IPS-18a (cell line): Measurements from ENCODE around the gene IL36G.

Experiments
- H3K27ac ChIP-seq: one replicate; pipeline ENCODE4 v1.5.1; 2013; ENCODE audit warnings: low read length
- H3K27me3 ChIP-seq: one replicate; pipeline ENCODE4 v1.6.1; 2013; ENCODE audit warnings: mild to moderate bottlenecking, low read length; ENCODE audit not compliant: control insufficient read depth, insufficient read depth
- H3K36me3 ChIP-seq: one replicate; pipeline ENCODE4 v1.6.1; 2013; ENCODE audit warnings: low read depth, low read length; ENCODE audit not compliant: control insufficient read depth
- H3K4me1 ChIP-seq: one replicate; pipeline ENCODE4 v1.6.1; 2013; ENCODE audit warnings: low read depth, low read length; ENCODE audit not compliant: control insufficient read depth
- H3K4me3 ChIP-seq: one replicate; pipeline ENCODE4 v1.5.1; 2013; ENCODE audit warnings: low read length
- H3K9ac ChIP-seq: one replicate; pipeline ENCODE4 v1.6.1; 2013; ENCODE audit warnings: mild to moderate bottlenecking, low read length, moderate library complexity
- H3K9me3 ChIP-seq: one replicate; pipeline ENCODE4 v1.6.1; 2013; ENCODE audit warnings: low read depth, low read length; ENCODE audit not compliant: control insufficient read depth

Gene IL36G

GRCh38 chr2:112980537-112980936, 2.7 kb downstream of the IL36G start:
- Histone ChIP-seq H3K4me1 (no peaks in the 10 kb centered on the region), H3K27me3 (no peaks in the 10 kb centered on the region), H3K27ac (no peak overlapping the region), H3K36me3 (no peaks in the 10 kb centered on the region), H3K4me3 (no peak overlapping the region), H3K9me3 (no peaks in the 10 kb centered on the region), H3K9ac (no peak overlapping the region)

DNA sequence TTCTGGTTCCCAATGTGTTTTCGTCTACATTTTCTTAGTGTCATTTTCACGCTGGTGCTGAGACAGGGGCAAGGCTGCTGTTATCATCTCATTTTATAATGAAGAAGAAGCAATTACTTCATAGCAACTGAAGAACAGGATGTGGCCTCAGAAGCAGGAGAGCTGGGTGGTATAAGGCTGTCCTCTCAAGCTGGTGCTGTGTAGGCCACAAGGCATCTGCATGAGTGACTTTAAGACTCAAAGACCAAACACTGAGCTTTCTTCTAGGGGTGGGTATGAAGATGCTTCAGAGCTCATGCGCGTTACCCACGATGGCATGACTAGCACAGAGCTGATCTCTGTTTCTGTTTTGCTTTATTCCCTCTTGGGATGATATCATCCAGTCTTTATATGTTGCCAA, 7.3 kb downstream of the IL36G start:
- Histone ChIP-seq H3K4me3 (no peak overlapping the region), H3K9me3 (peaks cover 5% of the 10 kb centered on the region), H3K4me1 (no peaks in the 10 kb centered on the region), H3K27ac (no peak overlapping the region), H3K36me3 (no peaks in the 10 kb centered on the region), H3K9ac (no peak overlapping the region), H3K27me3 (no peaks in the 10 kb centered on the region)

DNA sequence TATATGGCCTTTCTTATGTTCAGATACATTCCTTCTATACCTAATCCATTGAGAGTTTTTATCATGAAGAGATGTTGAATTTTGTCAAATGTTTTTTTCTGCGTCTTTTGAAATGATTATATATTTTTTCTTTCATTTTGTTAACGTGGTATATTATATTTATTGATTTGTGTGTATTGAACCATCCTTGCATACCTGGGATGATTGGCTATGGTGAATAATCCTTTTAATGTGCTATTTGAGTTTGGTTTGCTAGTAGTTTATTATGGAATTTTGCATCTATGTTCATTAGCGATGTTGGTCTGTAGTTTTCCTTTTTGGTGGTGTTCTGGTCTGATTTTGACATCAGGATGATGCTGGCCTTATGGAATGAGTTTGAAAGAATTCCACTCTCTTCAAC, 11.8 kb downstream of the IL36G start:
- Histone ChIP-seq H3K4me3 (no peak overlapping the region), H3K9me3 (peaks cover 7% of the 10 kb centered on the region), H3K36me3 (no peaks in the 10 kb centered on the region), H3K4me1 (no peaks in the 10 kb centered on the region), H3K27me3 (no peaks in the 10 kb centered on the region), H3K9ac (no peak overlapping the region), H3K27ac (no peak overlapping the region)

GRCh38 chr2:112993831-112994230, 16.0 kb downstream of the IL36G start:
- Histone ChIP-seq H3K27ac (no peak overlapping the region), H3K4me1 (no peaks in the 10 kb centered on the region), H3K9me3 (peaks cover 3% of the 10 kb centered on the region), H3K9ac (no peak overlapping the region), H3K36me3 (no peaks in the 10 kb centered on the region), H3K27me3 (no peaks in the 10 kb centered on the region), H3K4me3 (no peak overlapping the region)

DNA sequence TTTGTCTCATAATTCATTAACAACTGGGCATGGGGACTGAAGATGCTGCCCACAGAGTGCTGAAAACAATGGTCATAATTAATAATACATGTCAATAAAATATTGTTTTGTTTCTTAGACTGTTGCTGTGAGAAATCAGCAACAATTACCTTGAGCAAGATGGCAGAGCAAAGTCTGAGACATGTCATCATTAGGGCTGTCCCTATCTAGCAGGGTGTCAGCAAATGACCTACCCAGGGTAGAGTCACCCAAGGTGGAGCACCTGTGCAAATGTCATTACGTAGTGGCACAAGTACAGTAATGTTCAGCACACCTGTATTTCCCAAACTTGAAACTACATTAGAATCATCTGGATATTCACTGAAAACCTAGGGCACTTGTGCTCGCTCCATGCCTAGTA, 16.8 kb downstream of the IL36G start:
- H3K27me3 ChIP-seq = no peaks in the 10 kb centered on the region
- no peak overlapping the region for H3K9ac ChIP-seq
- no peaks in the 10 kb centered on the region for H3K36me3 ChIP-seq
- peaks cover 7% of the 10 kb centered on the region for H3K9me3 ChIP-seq
- H3K4me1 ChIP-seq = no peaks in the 10 kb centered on the region
- H3K4me3 ChIP-seq = no peak overlapping the region
- H3K27ac ChIP-seq = no peak overlapping the region

DNA sequence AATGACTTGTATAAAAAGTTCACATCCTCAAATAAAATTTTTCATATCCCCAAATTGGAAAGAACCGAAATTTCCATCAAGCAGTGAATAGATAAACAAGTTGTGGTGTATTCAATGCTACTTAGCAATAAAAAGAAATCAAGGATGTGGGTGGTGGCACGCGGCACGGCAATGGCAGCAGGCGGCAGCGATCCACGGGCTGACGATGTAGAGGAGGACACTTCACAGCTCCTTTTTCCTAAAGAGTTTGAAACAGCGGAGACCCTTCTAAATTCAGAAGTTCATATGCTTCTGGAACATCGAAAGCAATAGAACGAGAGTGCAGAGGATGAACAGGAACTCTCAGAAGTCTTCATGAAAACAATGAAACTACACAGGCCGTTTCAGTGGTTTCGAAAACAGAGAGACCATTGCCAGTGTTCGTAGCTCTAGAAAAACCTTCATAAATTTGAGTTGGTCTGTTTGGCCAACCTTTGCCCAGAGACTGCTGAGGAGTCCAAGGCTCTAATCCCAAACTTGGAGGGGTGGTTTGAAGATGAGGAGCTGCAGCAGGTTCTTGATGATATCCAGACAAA, 17.6 kb downstream of the IL36G start:
- Histone ChIP-seq H3K4me3 (no peak overlapping the region), H3K9ac (no peak overlapping the region), H3K27ac (no peak overlapping the region), H3K27me3 (no peaks in the 10 kb centered on the region), H3K9me3 (peaks cover 12% of the 10 kb centered on the region), H3K4me1 (no peaks in the 10 kb centered on the region), H3K36me3 (no peaks in the 10 kb centered on the region)

DNA sequence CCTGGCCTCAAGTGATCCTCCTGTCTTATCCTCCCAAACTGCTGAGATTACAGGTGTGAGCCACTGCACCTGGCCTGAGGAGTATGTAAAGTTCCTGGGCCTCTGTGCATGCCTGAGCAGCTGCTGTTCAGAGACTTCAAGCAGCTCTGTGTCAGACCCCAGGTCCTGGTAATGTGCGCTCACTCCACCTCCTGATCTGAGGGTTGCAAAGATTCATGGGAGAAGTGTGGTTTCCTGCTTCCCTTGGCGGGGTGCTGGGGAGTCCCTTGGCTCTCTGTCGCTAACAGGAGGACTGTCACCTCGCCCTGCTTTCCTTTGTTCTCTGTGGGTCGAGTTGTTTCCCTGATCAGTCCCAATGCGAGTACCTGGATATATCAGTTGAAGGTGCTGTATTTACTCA, 18.8 kb downstream of the IL36G start:
- Histone ChIP-seq H3K9me3 (peaks cover 22% of the 10 kb centered on the region), H3K9ac (no peak overlapping the region), H3K36me3 (no peaks in the 10 kb centered on the region), H3K4me3 (no peak overlapping the region), H3K27me3 (no peaks in the 10 kb centered on the region), H3K27ac (no peak overlapping the region), H3K4me1 (no peaks in the 10 kb centered on the region)

- Histone ChIP-seq H3K27me3 (no peaks in the 10 kb centered on the region), H3K9ac (no peak overlapping the region), H3K4me1 (no peaks in the 10 kb centered on the region), H3K27ac (no peak overlapping the region), H3K36me3 (no peaks in the 10 kb centered on the region), H3K4me3 (no peak overlapping the region), H3K9me3 (peaks cover 23% of the 10 kb centered on the region)
These were observed 19.3 kb downstream of the IL36G start for GRCh38 chr2:112997151-112997550.

- H3K4me3 ChIP-seq = no peak overlapping the region
- H3K27ac ChIP-seq = no peak overlapping the region
- H3K9me3 ChIP-seq = peaks cover 22% of the 10 kb centered on the region
- no peaks in the 10 kb centered on the region for H3K36me3 ChIP-seq
- no peaks in the 10 kb centered on the region for H3K4me1 ChIP-seq
- H3K27me3 ChIP-seq = no peaks in the 10 kb centered on the region
- no peak overlapping the region for H3K9ac ChIP-seq
These were observed 22.6 kb downstream of the IL36G start for GRCh38 chr2:113000436-113000835.

- no peaks in the 10 kb centered on the region for H3K4me1 ChIP-seq
- H3K9me3 ChIP-seq = peaks cover 22% of the 10 kb centered on the region
- H3K4me3 ChIP-seq = no peak overlapping the region
- no peaks in the 10 kb centered on the region for H3K36me3 ChIP-seq
- no peak overlapping the region for H3K27ac ChIP-seq
- H3K27me3 ChIP-seq = no peaks in the 10 kb centered on the region
- H3K9ac ChIP-seq = no peak overlapping the region
These were observed 24.9 kb downstream of the IL36G start for GRCh38 chr2:113002677-113003076.

- Histone ChIP-seq H3K27me3 (no peaks in the 10 kb centered on the region), H3K9ac (no peak within 1 kb of the TSS), H3K4me1 (no peaks in the 10 kb centered on the region), H3K27ac (no peak within 1 kb of the TSS), H3K4me3 (no peak within 1 kb of the TSS), H3K9me3 (peaks cover 13% of the 10 kb centered on the region), H3K36me3 (no peaks in the 10 kb centered on the region)
These were observed 27.3 kb downstream of the IL36G start, which contains the start of gene IL36A for GRCh38 chr2:113005030-113005509. Gene IL36A, plus strand, starts transcription at chr2:113005459. Its CDS starts 413 bp downstream, at chr2:113005872.

DNA sequence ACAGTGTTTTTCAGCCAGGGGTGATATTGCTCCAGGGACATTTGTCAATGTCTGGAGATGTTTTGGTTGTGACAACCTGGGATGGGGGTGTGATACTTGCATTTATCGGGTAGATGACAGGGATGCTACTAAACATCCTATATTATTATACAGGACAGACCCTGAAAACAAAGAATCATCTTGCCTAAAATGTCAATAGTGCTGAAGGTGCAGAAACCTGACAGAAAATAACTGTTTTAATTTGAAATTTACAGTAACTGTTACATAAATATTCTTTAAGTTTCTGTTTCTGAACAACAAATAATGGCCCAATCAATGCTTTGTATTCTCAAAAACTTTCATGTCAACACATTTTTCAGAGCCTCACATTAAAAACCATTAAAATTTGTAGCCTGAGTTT, 29.4 kb downstream of the IL36G start:
- no peaks in the 10 kb centered on the region for H3K9me3 ChIP-seq
- H3K4me1 ChIP-seq = no peaks in the 10 kb centered on the region
- H3K4me3 ChIP-seq = no peak overlapping the region
- no peak overlapping the region for H3K27ac ChIP-seq
- no peak overlapping the region for H3K9ac ChIP-seq
- no peaks in the 10 kb centered on the region for H3K27me3 ChIP-seq
- H3K36me3 ChIP-seq = no peaks in the 10 kb centered on the region
